OCI-LY3 (cell line): ENCODE data around the gene IQGAP2.

Experiments used
- EZH2phosphoT487 ChIP-seq: fragments of 200-600 bp; shearing (Covaris generic); IDR thresholded peaks from 2 replicates; pipeline ENCODE4 v1.6.1; 2018; ENCODE audit warnings: antibody characterized with exemption, mixed run types, low read depth
- TF ChIP-seq, protein P1 (sequence below): fragments of 200-600, 300-600 bp; sonication (generic); IDR thresholded peaks from 2 replicates; pipeline ENCODE4 v1.5.1; 2014; ENCODE audit warnings: antibody characterized with exemption, low read length, low read depth

DNA sequence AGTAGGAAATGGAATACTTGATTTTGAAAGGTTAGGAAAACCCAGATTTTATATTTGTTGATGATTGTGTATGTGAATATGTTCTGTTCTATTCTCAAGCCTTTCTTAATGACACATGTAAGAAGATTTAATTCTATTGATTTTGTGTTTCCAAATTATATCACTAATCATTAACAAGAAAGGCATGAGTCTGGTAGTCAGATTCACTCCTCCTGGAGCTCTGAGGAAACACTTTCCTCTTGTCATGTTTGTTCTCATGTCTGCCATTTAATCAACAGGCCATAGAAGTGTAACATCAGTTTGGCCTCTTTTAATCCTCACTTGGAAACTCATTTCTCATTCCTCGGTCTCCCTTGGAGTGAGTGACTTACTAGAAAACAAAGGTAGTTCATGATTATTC lies 272.3 kb downstream of the IQGAP2 start:
- TF ChIP-seq, protein P1, sequence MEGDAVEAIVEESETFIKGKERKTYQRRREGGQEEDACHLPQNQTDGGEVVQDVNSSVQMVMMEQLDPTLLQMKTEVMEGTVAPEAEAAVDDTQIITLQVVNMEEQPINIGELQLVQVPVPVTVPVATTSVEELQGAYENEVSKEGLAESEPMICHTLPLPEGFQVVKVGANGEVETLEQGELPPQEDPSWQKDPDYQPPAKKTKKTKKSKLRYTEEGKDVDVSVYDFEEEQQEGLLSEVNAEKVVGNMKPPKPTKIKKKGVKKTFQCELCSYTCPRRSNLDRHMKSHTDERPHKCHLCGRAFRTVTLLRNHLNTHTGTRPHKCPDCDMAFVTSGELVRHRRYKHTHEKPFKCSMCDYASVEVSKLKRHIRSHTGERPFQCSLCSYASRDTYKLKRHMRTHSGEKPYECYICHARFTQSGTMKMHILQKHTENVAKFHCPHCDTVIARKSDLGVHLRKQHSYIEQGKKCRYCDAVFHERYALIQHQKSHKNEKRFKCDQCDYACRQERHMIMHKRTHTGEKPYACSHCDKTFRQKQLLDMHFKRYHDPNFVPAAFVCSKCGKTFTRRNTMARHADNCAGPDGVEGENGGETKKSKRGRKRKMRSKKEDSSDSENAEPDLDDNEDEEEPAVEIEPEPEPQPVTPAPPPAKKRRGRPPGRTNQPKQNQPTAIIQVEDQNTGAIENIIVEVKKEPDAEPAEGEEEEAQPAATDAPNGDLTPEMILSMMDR = no peak
- TF ChIP-seq EZH2phosphoT487 = no peak
